Panc1 (cell line): ENCODE data around the gene COG8. TPM values are rescaled to one million over a fixed set of nuclear protein-coding genes. Genes with fewer than 3 reads are reported as not detected.

Experiments
- ATAC-seq: fragments of 200-7000 bp; cut with Tn5 transposase; 2 replicates; pipeline ENCODE4 v1.9.1; 2020; ENCODE audit warnings: mild to moderate bottlenecking, moderate library complexity
- BruUV-seq: library from RNA; stranded (reverse); fragments of 400-500 nt; replicated peaks from 2 replicates; lab custom pipeline; 2021; lab: Mats Ljungman, UMichigan
- CTCF ChIA-PET: fragments of 300-600 bp; sonication (Branson Sonifier 250); formaldehyde crosslinking; loops from one replicate; lab custom pipeline; 2022; ENCODE audit warnings: antibody characterized with exemption; lab: Charles Lee
- POLR2A ChIA-PET: fragments of 300-600 bp; sonication (Branson Sonifier 250); formaldehyde crosslinking; loops from one replicate; lab custom pipeline; 2022; ENCODE audit warnings: antibody characterized with exemption; lab: Charles Lee
- DNase-seq: peaks from one replicate; pipeline ENCODE4 v3.0.0-alpha.2; 2010; ENCODE audit warnings: low read depth, low spot score
- H3K27ac ChIP-seq: 2 replicates; pipeline ENCODE4 v1.5.1; 2011; ENCODE audit warnings: mild to moderate bottlenecking, low read length, inconsistent platforms
- H3K27me3 ChIP-seq: fragments of 200-500 bp; sonication (Bioruptor generic); 2 replicates; pipeline ENCODE4 v1.6.0; 2014; ENCODE audit warnings: low read length, inconsistent platforms; ENCODE audit not compliant: control insufficient read depth, insufficient read depth
- H3K36me3 ChIP-seq: fragments of 200-500 bp; sonication (Bioruptor generic); 2 replicates; pipeline ENCODE4 v1.5.1; 2014; ENCODE audit warnings: inconsistent platforms, mild to moderate bottlenecking, low read length, moderate library complexity; ENCODE audit not compliant: control insufficient read depth, insufficient read depth
- H3K4me1 ChIP-seq: 2 replicates; pipeline ENCODE4 v1.5.1; 2011; ENCODE audit warnings: inconsistent platforms, mild to moderate bottlenecking, low read length, moderate library complexity; ENCODE audit not compliant: control insufficient read depth, insufficient read depth
- H3K4me3 ChIP-seq, 2 experiments: 2 replicates each; pipeline ENCODE4 v1.5.1; 2011 to 2012; ENCODE audit warnings: low read depth in 2 of 2, low read length in 2 of 2, mild to moderate bottlenecking in 2 of 2, inconsistent platforms in 1 of 2, moderate library complexity in 1 of 2
- H3K9me3 ChIP-seq: fragments of 200-500 bp; sonication (Bioruptor generic); 2 replicates; pipeline ENCODE4 v1.5.1; 2014; ENCODE audit warnings: low read depth, mild to moderate bottlenecking, inconsistent platforms, low read length, moderate library complexity; ENCODE audit not compliant: control insufficient read depth, insufficient read depth
- POLR2AphosphoS5 ChIP-seq: IDR thresholded peaks from 2 replicates; pipeline ENCODE4 v1.6.1; 2012; ENCODE audit warnings: mild to moderate bottlenecking, low read depth, low read length, moderate library complexity
- SIN3A ChIP-seq: IDR thresholded peaks from 2 replicates; pipeline ENCODE4 v1.6.1; 2012; ENCODE audit warnings: low read depth, mild to moderate bottlenecking, low read length, moderate library complexity, borderline replicate concordance; ENCODE audit not compliant: insufficient read depth
- TCF7L2 ChIP-seq: IDR thresholded peaks from 2 replicates; pipeline ENCODE4 v1.6.1; 2011; ENCODE audit warnings: mild to moderate bottlenecking, low read depth, low read length, inconsistent platforms
- in situ Hi-C: cut with HindIII; loops from 2 replicates; pipeline ENCODE4 v1.10.0; 2016; ENCODE audit warnings: low sequenced_read_pairs, low pct_unique_long_range_greater_than_20kb
- intact Hi-C: fragments of 100-400 bp; cut with micrococcal nuclease; formaldehyde crosslinking; loops from one replicate; pipeline ENCODE4 v1.10.0; 2022; ENCODE audit not compliant: unreplicated experiment
- total RNA-seq: library from RNA; stranded (reverse); gene quantifications from one replicate; pipeline ENCODE4 v1.2.1, GENCODE V29; 2021; ENCODE audit not compliant: unreplicated experiment
- TF ChIP-seq, protein P1 (sequence below), 2 experiments: IDR thresholded peaks; 2 replicates each; pipeline ENCODE4 v1.6.1; 2011 to 2012; ENCODE audit warnings: low read depth in 2 of 2, control low read depth in 1 of 2, low read length in 1 of 2, mild to moderate bottlenecking in 1 of 2, moderate library complexity in 1 of 2; ENCODE audit not compliant: insufficient read depth in 1 of 2
- TF ChIP-seq, protein P2 (sequence below): fragments of 450-650 bp; IDR thresholded peaks from 2 replicates; pipeline ENCODE4 v1.5.1; 2017; ENCODE audit warnings: mild to moderate bottlenecking

The COG8 gene
- total RNA-seq, 1 experiment from 2014 or later: 30.5 TPM

DNA sequence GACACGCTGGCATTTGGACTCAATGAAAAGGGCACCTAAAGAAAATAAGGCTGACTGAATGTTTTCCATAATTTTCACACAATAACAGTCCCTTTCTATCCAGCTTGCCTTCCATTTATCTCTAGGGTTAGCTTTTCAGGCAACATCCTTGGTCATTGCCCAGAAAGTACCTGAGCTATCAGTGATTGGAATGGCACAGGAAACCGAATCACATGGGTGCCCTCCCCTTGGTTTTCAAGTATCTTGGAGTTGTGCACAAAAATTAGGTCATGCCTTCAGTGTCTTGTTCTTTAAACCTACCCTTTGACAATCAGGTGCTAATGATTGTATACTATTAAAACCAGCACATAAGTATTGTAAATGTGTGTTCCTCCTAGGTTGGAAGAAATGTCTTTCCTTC is 31.5 kb downstream of the COG8 start:
- H3K27ac ChIP-seq: no peak overlapping the region
- BruUV-seq: no TSS peak
- no peak for DNase-seq
- ATAC-seq: no peak
- POLR2A ChIA-PET: no interaction called here
- in situ Hi-C loops (no loop called here), intact Hi-C loops (no loop called here)
- no peaks in the 10 kb centered on the region for H3K9me3 ChIP-seq
- peaks cover 4% of the 10 kb centered on the region for H3K36me3 ChIP-seq
- no peak overlapping the region for H3K4me3 ChIP-seq
- H3K4me1 ChIP-seq: no peaks in the 10 kb centered on the region
- H3K27me3 ChIP-seq: no peaks in the 10 kb centered on the region
- CTCF ChIA-PET: no interaction called here
- TF ChIP-seq, protein P1, sequence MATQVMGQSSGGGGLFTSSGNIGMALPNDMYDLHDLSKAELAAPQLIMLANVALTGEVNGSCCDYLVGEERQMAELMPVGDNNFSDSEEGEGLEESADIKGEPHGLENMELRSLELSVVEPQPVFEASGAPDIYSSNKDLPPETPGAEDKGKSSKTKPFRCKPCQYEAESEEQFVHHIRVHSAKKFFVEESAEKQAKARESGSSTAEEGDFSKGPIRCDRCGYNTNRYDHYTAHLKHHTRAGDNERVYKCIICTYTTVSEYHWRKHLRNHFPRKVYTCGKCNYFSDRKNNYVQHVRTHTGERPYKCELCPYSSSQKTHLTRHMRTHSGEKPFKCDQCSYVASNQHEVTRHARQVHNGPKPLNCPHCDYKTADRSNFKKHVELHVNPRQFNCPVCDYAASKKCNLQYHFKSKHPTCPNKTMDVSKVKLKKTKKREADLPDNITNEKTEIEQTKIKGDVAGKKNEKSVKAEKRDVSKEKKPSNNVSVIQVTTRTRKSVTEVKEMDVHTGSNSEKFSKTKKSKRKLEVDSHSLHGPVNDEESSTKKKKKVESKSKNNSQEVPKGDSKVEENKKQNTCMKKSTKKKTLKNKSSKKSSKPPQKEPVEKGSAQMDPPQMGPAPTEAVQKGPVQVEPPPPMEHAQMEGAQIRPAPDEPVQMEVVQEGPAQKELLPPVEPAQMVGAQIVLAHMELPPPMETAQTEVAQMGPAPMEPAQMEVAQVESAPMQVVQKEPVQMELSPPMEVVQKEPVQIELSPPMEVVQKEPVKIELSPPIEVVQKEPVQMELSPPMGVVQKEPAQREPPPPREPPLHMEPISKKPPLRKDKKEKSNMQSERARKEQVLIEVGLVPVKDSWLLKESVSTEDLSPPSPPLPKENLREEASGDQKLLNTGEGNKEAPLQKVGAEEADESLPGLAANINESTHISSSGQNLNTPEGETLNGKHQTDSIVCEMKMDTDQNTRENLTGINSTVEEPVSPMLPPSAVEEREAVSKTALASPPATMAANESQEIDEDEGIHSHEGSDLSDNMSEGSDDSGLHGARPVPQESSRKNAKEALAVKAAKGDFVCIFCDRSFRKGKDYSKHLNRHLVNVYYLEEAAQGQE (IDR thresholded peaks at IDR 0.05; ENCODE audit: insufficient read depth in 1 of 2, low read depth in 2 of 2, low read length in 1 of 2): no peak
- TF ChIP-seq TCF7L2 (no peak), POLR2AphosphoS5 (no peak), SIN3A (no peak)
- TF ChIP-seq, protein P2, sequence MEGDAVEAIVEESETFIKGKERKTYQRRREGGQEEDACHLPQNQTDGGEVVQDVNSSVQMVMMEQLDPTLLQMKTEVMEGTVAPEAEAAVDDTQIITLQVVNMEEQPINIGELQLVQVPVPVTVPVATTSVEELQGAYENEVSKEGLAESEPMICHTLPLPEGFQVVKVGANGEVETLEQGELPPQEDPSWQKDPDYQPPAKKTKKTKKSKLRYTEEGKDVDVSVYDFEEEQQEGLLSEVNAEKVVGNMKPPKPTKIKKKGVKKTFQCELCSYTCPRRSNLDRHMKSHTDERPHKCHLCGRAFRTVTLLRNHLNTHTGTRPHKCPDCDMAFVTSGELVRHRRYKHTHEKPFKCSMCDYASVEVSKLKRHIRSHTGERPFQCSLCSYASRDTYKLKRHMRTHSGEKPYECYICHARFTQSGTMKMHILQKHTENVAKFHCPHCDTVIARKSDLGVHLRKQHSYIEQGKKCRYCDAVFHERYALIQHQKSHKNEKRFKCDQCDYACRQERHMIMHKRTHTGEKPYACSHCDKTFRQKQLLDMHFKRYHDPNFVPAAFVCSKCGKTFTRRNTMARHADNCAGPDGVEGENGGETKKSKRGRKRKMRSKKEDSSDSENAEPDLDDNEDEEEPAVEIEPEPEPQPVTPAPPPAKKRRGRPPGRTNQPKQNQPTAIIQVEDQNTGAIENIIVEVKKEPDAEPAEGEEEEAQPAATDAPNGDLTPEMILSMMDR: no peak

DNA sequence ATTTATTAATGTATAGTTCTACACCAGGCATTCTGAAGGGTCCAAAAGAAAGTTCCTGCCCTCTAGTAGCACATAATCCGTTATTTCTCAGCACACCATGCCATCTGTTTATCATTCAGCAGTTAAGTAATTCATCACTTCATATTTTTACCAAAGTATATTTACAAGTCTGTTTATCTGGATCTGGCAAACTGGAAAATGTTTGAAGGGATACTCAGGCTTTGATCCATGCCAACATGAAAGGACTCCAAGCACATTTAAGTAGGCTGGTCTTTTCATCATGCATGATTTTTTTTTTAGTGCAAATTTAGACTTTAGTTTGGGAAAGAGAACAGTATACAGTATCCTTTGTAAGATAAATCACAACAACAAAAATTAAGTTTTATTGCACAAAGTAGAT is 32.3 kb downstream of the COG8 start:
- H3K27me3 ChIP-seq: no peaks in the 10 kb centered on the region
- no peaks in the 10 kb centered on the region for H3K9me3 ChIP-seq
- H3K4me1 ChIP-seq: no peaks in the 10 kb centered on the region
- H3K27ac ChIP-seq: no peak overlapping the region
- intact Hi-C loops (no loop called here), in situ Hi-C loops (no loop called here)
- TF ChIP-seq, protein P2: no peak
- TF ChIP-seq SIN3A: no peak
- peaks cover 4% of the 10 kb centered on the region for H3K36me3 ChIP-seq
- no TSS peak for BruUV-seq
- DNase-seq (no peak), ATAC-seq (no peak)
- no peak overlapping the region for H3K4me3 ChIP-seq
- ChIA-PET POLR2A (no interaction called here), CTCF (no interaction called here)

DNA sequence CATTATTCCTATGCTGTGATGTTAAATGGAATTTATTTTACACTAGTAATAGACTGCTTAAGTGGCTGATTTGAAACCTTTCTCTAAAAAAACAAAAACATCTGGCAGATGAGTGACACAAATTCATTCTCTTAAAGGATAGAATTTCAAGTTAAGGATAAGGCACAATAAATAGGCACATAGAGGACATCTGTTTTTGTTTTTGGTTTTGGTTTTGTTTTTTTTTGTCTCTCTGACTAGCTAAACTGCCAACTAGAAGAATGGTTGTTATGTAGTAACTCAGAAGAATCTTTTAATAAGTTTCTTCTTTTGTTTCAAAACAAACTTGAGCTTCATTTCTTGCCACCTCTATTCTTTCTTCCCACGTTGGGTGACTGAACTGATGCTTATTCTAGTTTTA is 33.3 kb downstream of the COG8 start:
- ATAC-seq: no peak
- ChIA-PET POLR2A (no interaction called here), CTCF (no interaction called here)
- no peaks in the 10 kb centered on the region for H3K27me3 ChIP-seq
- TF ChIP-seq POLR2AphosphoS5 (no peak), SIN3A (no peak), TCF7L2 (no peak)
- TF ChIP-seq, protein P2: no peak
- TF ChIP-seq, protein P1 (IDR thresholded peaks at IDR 0.05; ENCODE audit: insufficient read depth in 1 of 2, low read depth in 2 of 2, low read length in 1 of 2): no peak
- no peak overlapping the region for H3K27ac ChIP-seq
- BruUV-seq: no TSS peak
- no peaks in the 10 kb centered on the region for H3K9me3 ChIP-seq
- no peaks in the 10 kb centered on the region; the same call in 1 of the 2 replicates for H3K36me3 ChIP-seq
- in situ Hi-C loops (no loop called here), intact Hi-C loops (no loop called here)
- no peak for DNase-seq
- H3K4me1 ChIP-seq: no peaks in the 10 kb centered on the region
- no peak overlapping the region for H3K4me3 ChIP-seq
